ENCODE measurements around the gene CDC34. TPM values are rescaled to one million over a fixed set of nuclear protein-coding genes. Genes with fewer than 3 reads are reported as not detected.
A peak's percentile ranks its signal among the peaks of the same experiment; 100 is the strongest.

The CDC34 gene
- total RNA-seq, 1 donor from 2014 or later = 111 TPM

- no peak for DNase-seq (ENCODE audit: low read depth, low spot score)
- H3K9me3 Mint-ChIP-seq = no peaks in the 10 kb centered on the region
- no peak for TF ChIP-seq CTCF (conservative IDR thresholded peaks at IDR 0.05)
- no peak overlapping the region for H3K27ac Mint-ChIP-seq (ENCODE audit: unreplicated experiment)
- no peaks in the 10 kb centered on the region for H3K27me3 Mint-ChIP-seq (ENCODE audit: low read depth)
- peaks cover 5% of the 10 kb centered on the region for H3K4me1 Mint-ChIP-seq
- H3K36me3 Mint-ChIP-seq (ENCODE audit: low read depth) = no peaks in the 10 kb centered on the region
- H3K4me3 Mint-ChIP-seq = no peak overlapping the region
These were observed 4.7 kb downstream of the CDC34 start for GRCh38 chr19:536031-536880.

- no peak for TF ChIP-seq CTCF (conservative IDR thresholded peaks at IDR 0.05)
- H3K36me3 Mint-ChIP-seq (ENCODE audit: low read depth) = no peaks in the 10 kb centered on the region
- H3K4me1 Mint-ChIP-seq = peaks cover 5% of the 10 kb centered on the region
- H3K4me3 Mint-ChIP-seq = no peak overlapping the region
- H3K27me3 Mint-ChIP-seq (ENCODE audit: low read depth) = no peaks in the 10 kb centered on the region
- no peaks in the 10 kb centered on the region for H3K9me3 Mint-ChIP-seq
- no peak overlapping the region for H3K27ac Mint-ChIP-seq (ENCODE audit: unreplicated experiment)
- DNase-seq (ENCODE audit: low read depth, low spot score) = no peak
These were observed 5.4 kb downstream of the CDC34 start for GRCh38 chr19:536881-537404.

GRCh38 chr19:538641-539428 is 7.3 kb downstream of the CDC34 start:
- Mint-ChIP-seq H3K9me3 (no peaks in the 10 kb centered on the region), H3K27me3 (ENCODE audit: low read depth) (no peaks in the 10 kb centered on the region), H3K36me3 (ENCODE audit: low read depth) (peaks cover 2% of the 10 kb centered on the region), H3K4me1 (no peaks in the 10 kb centered on the region), H3K27ac (ENCODE audit: unreplicated experiment) (no peak overlapping the region), H3K4me3 (peak overlapping the region; percentile 70)
- no peak for DNase-seq (ENCODE audit: low read depth, low spot score)
- no peak for TF ChIP-seq CTCF (conservative IDR thresholded peaks at IDR 0.05)

- H3K9me3 Mint-ChIP-seq = no peaks in the 10 kb centered on the region
- H3K4me3 Mint-ChIP-seq = no peak overlapping the region
- no peaks in the 10 kb centered on the region for H3K4me1 Mint-ChIP-seq
- peaks cover 2% of the 10 kb centered on the region for H3K36me3 Mint-ChIP-seq (ENCODE audit: low read depth)
- no peak for DNase-seq (ENCODE audit: low read depth, low spot score)
- H3K27me3 Mint-ChIP-seq (ENCODE audit: low read depth) = no peaks in the 10 kb centered on the region
- no peak overlapping the region for H3K27ac Mint-ChIP-seq (ENCODE audit: unreplicated experiment)
- TF ChIP-seq CTCF (conservative IDR thresholded peaks at IDR 0.05) = no peak
These were observed 8.0 kb downstream of the CDC34 start for GRCh38 chr19:539429-540030.

DNA sequence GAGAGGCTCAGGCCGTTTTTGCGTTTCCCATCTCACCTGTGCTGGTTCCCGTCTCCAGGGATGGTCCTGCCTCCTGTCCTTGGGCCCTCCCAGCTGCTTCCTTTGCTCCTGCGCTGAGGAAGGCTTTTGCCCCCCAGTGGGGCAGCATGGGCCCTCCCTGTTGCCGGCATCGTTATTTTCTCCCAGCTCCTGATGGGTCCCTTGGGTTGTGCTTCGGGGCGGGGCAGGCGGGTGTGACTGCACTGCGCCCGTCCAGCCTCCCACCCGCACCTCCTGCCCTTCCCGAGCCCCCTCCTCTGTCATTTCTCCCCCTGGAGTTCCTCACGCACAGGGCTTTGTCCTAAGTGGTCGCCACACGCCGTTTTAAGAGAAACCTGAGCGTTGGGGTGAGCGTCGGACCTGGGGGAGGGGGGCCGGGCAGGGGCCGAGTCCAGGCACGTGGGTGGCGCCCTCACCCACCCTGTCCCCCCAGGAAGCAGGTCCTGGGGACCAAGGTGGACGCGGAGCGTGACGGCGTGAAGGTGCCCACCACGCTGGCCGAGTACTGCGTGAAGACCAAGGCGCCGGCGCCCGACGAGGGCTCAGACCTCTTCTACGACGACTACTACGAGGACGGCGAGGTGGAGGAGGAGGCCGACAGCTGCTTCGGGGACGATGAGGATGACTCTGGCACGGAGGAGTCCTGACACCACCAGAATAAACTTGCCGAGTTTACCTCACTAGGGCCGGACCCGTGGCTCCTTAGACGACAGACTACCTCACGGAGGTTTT is 9.5 kb downstream of the CDC34 start:
- no peaks in the 10 kb centered on the region for H3K4me1 Mint-ChIP-seq
- H3K4me3 Mint-ChIP-seq = no peak overlapping the region
- no peak overlapping the region for H3K27ac Mint-ChIP-seq (ENCODE audit: unreplicated experiment)
- H3K9me3 Mint-ChIP-seq = no peaks in the 10 kb centered on the region
- DNase-seq (ENCODE audit: low read depth, low spot score) = no peak
- no peaks in the 10 kb centered on the region for H3K27me3 Mint-ChIP-seq (ENCODE audit: low read depth)
- peaks cover 2% of the 10 kb centered on the region for H3K36me3 Mint-ChIP-seq (ENCODE audit: low read depth)
- no peak for TF ChIP-seq CTCF (conservative IDR thresholded peaks at IDR 0.05)

Data from neural crest cell (in vitro differentiated cells).